ENCODE measurements around the gene TPM4.
A peak's percentile ranks its signal among the peaks of the same experiment; 100 is the strongest.
"Not testable (repeated sequence)": the region's sequence is repeated elsewhere in the genome, so short reads cannot be mapped to it uniquely, and the experiment has no call there.

TPM4 gene

DNA sequence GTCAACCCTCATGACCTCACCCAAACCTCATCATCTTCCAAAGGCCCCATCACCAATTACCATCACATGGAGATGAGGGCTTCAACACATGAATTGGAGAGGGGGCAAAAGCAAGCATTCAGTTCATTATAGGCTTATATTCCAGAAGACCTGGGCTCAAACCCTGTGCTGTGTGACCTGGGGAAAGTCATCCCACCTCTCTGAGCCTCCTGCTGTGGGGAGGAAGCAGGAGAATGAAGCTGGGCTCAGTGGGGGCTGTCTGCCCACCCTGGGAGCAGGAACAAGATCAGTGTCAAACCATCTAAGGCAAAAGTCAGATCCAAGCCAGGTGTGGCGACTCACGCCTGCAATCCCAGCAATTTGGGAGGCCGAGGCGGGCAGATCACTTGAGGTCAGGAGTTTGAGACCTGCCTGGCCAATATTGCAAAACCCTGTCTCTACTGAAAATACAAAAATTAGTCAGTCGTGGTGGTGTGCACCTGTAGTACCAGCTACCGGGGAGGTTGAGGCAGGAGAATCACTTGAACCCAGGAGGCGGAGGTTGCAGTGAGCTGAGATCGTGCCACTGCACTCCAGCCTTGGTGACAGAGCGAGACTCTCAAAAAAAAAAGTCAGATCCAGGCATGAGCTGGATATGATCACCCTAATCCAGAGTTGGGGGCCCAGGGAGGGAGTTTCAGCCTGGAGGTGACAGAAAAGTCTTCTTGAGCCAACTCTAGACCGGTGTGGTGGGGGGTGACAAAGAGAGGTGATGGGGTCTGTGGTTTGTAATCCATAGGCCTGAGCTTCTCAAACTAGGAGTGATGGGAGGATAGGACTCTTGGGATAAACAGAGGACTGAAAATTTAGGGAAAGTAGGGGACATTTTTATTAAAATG lies 1.6 kb upstream of the TPM4 start:
- no peak for DNase-seq

DNA sequence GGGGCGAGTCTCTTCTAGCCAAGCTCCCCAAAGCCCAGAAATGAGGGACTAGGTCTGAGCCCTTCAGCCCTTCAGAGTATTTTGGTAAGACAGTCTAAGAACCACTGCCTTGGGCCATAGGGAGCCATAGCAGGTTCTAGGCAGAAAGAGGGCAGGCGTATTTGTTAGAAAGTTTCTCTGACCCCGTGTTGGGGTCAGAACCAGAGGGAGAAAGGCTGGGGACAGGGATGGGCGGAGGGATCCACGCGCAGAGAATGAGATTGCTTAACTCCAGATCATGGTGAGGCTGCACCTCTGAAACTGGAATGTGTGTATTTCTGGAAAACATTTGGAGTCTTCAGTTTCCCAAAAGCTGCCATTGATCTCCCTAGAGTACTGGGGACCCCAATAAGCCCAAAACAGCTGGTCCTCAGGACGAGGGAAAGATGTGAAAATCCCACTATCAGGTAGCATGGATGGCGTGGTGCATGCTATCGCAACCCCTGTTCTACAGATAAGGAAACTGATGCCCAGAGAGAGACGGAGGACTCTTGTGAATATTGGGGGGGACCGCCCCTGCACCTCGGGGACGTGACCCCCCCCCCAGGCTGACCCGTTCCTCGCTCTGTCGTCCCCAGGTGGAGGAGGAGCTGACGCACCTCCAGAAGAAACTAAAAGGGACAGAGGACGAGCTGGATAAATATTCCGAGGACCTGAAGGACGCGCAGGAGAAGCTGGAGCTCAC lies 703 bp upstream of the TPM4 start:
- no peak for DNase-seq

DNA sequence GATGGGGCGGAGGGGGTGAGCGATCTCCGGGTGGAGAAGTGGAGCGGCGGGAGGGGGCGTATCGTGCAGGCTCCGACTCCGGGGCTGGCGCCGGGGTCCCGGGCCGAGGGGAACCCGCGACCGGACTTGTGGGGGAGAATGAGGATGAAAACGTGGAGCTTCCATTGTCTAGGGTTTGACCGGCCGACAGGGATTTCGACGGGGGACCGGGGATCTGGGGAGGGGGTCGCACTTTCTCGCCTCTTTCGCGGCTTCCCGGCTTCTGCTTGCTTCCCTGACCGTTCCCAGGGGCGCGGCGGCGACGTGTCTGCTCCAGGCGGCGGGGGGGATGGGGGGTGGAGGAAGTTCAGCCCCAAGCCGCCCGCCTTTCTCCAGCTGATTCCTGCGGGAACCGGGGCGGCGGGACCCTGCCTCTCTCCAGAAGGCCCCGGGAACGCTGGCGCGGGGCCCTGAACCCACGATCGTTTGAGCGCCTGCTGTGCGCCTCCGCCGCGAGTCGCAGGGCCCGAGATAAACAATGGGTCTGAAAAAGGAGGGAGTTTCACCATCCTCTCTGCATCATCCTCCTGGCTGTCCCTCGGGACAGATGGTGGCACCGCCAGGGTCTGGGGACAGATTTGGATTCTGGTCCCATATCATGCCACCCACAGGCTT lies 790 bp downstream of the TPM4 start:
- no peak for DNase-seq

DNA sequence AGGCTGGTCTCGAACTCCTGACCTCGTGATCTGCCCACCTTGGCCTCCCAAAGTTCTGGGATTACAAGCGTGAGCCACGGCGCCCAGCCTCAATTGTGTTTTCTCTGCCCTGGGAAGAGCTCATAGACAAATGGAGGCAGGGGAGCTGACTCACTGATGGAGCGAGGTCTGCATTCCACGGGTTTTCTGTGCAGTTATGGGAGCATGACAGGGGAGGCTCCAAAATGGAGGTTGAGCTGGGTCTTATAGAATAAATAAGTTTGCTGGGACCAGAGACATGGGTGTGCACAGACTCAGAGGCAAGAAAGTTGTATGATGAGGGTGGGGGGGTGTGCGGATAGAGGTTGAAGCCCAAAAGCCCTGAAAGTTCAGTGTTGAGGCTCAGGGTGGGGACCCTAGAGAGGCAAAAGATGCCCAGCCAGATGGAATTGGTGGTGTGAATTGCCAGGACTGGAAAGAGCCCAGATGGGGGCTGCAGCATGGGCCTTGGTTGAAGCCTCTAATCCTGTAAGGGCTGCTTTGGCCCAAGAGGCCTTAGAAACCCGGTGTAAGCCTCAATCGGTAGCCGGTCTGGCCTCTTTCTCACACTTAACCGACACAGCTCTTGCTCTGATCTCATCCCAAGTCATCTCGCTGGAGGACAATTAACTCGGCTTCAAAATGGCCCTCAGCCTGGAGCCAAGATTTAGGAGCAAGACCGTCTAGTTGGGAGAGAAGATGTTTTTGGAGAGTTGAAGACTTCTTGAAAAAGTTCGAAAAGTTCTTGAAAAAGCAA lies 1.9 kb downstream of the TPM4 start:
- no peak for DNase-seq

DNA sequence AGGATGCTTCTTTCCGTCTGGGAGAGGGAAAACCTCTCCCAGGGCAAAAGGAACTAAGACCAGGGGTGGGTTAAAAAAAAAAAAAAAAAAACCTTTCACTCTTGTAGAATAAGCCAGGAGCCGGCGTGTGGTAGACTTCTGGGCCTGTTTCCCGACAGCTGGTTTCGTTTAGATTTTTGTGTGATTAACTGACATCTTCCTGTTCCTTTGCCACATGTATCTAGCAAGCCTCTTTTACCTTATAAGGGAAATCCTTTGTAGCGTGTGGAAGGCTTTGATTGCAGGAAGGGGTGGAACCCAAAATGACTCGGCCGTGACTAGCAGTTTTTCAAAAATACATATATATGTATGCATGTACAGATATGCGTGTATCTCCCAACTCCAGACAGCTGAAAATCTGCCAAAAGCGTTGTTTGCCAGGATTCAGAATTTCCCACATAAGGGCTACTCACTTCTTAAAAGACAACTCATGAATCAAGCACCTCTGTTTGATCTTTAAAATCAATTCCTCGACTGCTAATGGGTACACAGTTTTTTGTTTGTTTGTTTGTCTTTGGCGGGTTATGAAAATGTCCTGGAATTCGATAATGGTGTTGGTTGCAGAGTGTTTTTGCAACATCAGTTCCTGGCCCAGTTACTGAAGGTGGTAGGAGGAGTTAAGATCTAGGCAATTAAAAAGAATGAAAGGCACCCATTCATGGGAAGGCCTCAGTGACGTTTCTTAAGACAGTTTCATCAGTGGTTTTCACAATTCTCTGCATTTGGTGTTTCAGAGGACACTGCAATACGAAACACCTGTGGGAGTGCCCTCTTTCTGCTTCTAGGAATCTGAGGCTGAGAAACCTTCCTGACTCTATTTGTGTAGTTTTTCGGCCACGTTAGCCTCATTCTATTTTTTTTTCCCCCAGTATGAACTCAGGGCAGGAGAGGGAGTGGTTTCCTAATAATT lies 2.7 kb downstream of the TPM4 start:
- peak; percentile 45 for DNase-seq

DNA sequence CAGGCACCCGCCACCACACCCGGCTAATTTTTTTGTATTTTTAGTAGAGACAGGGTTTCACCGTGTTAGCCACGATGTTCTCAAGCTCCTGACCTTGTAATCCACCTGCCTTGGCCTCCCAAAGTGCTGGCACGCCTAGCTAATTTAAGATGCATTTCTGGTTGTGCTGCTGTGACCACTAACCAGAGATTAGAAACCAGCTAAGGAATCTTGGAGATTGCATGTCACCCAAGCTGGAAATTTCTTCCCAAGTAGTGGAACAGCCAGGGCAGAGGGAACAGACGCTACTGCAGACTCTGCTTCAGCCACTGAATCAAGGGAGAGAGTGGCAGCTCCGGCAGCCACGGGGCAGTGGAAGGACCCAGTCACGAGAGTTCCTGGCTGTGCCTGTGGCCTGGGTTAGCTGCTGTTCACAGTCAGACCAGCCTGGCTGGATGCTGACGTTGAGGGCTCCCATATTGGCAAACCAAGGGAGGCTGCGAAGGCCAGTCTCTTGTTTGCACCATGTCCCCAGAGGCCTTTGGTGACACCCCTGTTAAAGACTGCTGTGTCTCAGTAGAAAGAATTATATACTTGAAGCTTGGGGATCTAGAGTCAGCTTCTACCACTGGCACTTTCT lies 7.9 kb downstream of the TPM4 start:
- no peak for DNase-seq

DNA sequence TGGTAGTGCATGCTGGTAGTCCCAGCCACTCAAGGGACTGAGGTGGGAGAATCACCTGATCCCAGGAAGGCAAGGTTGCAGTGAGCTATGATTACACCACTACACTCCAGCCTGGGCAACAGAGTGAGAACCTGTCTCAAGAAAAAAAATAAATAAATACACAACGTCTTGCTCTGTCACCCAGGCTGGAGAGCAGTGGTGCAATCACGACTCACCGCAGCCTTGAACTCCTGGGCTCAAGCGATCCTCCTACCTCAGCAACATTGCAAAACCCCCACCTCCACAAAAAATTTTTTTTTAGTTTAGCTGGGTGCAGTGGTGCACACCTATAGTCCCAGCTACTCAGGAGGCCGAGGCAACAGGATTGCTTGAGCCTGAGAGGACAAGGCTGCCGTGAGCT lies 8.8 kb downstream of the TPM4 start:
- DNase-seq = no peak

DNA sequence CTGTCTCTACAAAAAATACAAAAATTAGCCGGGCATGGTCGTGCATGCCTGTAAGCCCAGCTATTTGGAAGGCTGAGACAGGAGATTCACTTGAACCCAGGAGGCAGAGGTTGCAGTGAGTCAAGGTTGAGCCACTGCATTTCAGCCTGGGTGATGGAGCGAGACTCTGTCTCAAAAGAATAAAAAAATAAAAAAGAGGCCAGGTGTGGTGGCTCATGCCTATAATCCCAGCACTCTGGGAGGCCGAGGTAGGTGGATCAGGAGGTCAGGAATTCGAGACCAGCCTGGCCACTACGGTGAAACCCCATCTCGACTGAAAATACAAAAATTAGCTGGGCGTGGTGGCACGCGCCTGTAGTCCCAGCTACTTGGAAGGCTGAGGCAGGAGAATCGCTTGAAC lies 11.1 kb downstream of the TPM4 start:
- DNase-seq = not testable (repeated sequence)

DNA sequence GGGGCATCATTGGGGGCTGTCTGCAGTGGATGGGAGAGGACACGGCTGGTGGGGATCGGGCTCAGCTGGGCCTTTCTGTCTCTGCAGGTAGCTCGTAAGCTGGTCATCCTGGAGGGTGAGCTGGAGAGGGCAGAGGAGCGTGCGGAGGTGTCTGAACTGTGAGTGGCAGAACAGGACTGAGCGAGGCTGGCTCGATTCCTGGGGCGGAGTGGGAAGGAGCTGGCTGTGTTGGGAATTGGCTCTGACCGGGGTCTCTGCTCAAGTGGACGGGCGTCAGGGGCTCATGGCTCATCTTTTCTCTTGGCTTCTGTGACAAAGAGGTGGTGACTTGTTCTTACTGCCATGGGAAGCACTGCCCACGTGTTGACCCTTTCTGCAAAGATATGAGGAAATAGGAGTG lies 11.6 kb downstream of the TPM4 start:
- DNase-seq = no peak

DNA sequence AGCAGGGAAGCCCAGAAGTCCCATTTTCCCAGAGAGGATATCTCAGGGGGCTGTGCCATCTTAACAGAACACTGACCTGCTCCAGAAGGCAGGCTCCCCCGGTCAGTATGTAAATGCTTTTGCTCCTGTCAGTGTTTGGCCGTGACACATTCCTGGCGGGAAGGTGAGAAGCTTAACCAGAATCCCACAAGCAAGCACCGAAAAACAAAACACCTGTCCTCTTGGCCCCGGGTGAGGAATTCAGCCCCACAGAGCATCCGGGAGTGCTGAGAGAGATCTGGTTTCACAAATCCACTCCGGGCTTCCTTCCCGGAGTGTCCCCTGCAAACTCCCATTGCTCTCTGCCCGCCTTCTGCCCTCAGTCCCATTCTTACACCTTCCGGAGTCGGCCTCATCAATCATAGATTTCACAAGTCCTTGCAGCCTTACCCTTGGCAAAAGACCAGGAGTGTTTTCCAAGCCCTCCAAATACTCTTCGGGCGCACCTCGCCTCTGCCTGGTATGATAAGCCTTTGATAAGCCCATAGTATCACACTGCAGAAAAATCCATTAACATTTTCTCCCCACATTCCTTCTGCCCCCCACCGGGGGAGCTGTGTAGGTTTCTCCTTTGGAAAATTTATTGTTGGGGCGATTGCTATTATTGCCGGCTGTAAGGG lies 12.2 kb downstream of the TPM4 start:
- DNase-seq = no peak

DNA sequence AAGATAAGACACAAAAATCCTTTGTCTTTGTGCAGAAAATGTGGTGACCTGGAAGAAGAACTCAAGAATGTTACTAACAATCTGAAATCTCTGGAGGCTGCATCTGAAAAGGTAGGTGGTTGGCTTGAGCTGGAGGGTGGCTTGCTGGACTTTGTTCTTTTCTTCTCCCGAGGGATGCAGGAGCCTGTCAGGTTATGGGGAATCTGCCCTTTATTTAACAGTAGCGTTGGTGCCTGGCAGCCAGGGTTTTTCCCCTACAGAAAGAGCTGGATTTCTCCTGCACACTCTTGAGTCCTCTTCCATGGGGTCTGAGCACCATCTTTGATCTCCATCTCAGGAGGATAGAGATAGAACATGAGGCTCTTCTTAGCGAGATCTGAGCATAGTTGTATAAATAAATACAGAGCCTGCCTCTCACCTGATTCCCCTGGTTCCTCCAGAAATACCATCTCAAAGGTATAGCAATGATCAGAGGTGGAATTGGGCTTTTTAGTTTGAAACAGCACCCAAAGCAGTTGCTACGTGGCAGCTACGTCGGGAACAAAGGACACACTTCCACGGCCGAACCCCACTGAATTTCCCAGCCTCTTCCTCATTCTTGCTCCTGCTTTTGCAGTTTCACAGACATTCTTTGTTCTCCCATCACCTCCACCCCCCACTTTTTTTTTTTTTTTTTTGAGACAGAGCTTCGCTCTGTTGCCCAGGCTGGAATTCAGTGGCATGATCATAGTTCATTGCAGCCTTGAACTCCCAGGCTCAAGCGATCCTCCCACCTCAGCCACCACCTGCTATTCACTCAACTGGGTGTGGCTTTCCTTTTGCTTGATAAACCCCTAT lies 12.9 kb downstream of the TPM4 start:
- DNase-seq = no peak

DNA sequence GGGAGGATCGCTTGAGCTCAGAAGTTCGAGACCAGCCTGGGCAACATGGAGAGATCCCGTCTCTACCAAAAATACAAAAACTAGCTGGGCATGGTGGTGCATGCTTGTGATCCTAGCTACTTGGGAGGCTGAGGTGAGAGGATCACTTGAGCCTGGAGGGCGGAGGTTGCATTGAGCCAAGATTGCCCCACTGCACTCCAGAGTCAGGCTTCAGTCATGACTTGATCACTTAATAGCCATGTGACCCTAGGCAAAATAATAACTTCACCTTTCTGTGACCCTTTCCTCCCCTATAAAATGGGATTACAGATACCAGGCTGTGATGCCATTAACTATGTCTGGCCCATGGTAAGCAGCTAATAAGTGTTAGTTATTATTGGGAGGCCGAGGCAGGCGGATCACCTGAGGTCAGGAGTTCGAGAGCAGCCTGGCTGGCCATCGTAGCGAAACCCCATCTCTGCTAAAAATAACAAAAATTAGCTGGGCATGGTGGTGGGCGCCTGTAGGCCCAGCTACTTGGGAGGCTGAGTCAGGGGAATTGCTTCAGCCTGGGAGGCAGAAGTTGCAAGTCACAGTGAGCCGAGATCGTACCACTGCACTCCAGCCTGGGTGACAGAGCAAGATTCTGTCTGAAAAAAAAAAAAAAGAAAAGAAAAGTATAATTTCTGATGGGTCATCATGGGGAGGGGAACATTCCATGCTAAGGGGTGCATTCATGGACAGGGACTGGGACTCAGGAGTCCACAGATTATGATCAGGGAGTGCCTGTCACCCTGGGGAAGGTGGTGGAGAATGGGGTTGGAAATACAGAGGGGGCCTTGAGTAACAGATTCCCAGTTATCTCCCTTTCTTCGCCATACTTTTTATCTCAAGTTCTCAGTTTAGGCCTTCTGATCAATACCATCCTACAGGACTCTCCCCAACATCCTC lies 15.5 kb downstream of the TPM4 start:
- no peak for DNase-seq

DNA sequence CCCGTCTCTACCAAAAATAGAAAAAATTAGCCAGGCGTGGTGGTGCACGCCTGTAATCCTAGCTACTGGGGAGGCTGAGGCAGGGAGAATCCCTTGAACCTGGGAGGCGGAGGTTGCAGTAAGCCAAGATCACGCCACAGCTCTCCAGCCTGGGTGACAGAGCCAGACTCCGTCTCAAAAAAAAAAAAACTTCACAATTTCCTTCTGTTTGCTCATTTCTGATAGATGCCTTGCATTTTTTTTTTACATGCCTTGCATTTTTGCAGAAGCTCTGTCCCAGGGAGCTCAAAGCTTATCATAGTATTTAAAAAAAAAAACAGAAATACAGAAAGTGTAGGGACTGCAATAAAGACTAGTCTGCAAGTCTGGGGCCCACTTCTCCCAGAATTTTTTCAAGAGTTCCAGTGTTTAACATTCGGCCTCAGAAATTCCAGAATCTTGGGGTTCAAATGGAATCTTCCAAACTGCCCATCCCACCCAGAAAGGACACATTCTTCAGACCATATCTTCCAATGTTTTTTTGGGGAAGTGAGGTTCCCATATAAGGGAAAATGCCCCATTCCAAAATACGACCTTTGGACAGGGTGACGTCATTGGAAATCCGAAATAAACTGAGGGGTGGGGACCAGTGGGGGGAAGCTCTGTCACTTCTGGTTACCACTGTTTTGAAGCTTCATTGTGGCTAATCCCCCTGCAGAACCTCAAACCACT lies 18.2 kb downstream of the TPM4 start:
- no peak for DNase-seq

DNA sequence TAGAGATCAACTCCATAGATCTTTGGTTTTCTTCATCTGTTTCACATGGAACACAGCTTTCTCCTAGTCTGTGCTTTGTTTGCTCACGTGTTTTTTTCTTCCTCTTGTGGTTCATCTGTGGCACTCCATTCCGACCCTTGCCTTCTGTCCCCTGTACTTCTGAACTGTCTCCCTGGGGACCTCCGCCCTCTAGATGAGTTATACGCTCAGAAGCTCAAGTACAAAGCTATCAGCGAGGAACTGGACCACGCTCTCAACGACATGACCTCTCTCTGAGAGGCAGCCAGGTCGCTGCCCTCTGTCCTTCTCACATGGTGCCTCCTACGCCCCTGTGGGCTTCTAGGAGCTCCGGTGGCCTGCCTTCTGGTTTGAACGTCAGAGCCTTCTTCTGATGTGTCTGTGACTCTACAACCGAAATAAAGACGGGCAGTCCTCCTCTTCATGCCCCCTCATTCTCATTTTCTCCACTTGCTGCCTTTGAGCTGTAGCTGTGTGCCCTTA lies 18.8 kb downstream of the TPM4 start:
- DNase-seq = no peak

DNA sequence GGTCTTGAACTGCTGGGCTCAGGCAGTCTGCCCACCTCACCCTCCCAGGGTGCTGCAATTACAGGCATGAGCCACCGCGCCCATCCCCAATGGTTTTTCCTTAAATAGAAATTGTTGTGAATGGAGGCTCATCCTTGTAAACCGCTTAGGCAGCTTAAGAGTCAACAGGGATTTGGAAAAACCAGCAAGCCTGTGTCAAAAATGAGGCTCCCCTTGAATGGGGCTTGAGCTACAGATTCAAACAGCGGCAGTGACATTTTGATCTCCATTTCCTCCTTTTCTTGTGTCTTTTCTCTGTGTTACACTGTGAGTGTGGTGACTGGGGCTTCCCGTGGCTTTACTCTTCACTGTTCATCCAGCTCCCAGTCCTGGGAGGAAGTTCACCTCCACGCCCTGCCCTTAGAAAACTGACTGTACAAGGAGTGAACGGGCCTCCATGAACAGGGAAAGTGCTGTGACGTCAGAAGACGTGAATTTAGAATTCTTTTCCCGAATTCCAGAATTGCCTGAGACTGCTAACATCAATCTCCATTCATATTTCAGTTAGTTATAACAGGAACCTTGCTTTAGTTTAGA lies 20.1 kb downstream of the TPM4 start:
- DNase-seq = no peak

DNA sequence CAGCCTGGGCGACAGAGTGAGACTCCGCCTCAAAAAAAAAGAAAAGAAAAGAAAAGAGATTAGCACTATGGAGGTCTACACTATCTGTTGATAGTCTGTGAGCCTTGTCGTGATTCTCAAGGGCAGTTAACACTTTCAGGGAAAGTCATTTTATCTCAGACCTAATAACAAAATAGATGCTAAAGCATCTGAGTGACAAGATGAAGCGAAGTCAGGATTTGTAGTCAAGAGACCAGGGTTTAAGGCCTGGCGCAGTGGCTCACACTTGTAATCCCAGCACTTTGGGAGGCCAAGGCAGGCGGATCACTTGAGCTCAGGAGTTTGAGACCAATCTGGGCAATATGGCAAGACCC lies 22.1 kb downstream of the TPM4 start:
- no peak for DNase-seq

DNA sequence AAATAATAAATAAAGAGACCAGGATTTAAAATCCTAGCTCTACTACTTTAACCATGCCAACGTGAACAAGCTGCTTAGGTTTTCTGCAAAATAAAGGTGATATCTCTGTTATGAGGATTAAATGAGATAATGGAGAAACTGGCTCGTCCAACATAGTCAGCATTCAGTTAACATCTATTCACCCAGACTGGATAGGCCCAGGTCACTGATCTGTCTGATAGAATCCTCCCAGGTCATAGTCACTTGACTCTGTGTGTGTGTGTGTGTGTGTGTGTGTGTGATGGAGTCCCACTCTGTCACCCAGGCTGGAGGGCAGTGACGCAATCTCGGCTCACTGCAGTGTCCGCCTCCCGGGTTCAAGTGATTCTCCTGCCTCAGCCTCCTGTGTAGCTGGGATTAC lies 22.5 kb downstream of the TPM4 start:
- DNase-seq = no peak

All from NCI-H1694 (cell line).